SK-N-SH (cell line): ENCODE data around the gene TBX2. TPM values are rescaled to one million over a fixed set of nuclear protein-coding genes. Genes with fewer than 3 reads are reported as not detected.

Experiments
- CTCF ChIA-PET: fragments of 300-600, 350-600 bp; formaldehyde crosslinking; extraction: SDS; loops from one replicate; lab custom pipeline; 2021; lab: Yijun Ruan, JAX
- POLR2A ChIA-PET: fragments of 350-600 bp; sonication (Branson Sonifier 250); formaldehyde crosslinking; extraction: SDS; loops from one replicate; lab custom pipeline; 2020; ENCODE audit warnings: antibody characterized with exemption, inconsistent platforms; lab: Yijun Ruan, JAX
- DNase-seq: peaks from one replicate; pipeline ENCODE4 v3.0.0; 2012
- H2AFZ ChIP-seq: fragments of 200-600 bp; sonication (generic); 2 replicates; pipeline ENCODE4 v1.8.1; 2016; ENCODE audit warnings: antibody characterized with exemption, mild to moderate bottlenecking, low read depth
- H3F3A ChIP-seq: fragments of 200-600 bp; sonication (generic); replicated peaks from 2 replicates; pipeline ENCODE3; 2016; ENCODE audit warnings: antibody characterized with exemption, mild to moderate bottlenecking; ENCODE audit not compliant: insufficient read depth
- H3K27ac ChIP-seq, 2 experiments: fragments of 200-500 bp in 1 of 2; fragments of 200-600 bp in 1 of 2; sonication (Bioruptor generic) in 1 of 2; sonication (generic), shearing (Covaris generic) in 1 of 2; 2 replicates each; pipeline versions ENCODE4 v1.5.1 to v1.6.1; 2014 to 2016; ENCODE audit warnings: low read depth in 2 of 2, inconsistent platforms in 1 of 2, low read length in 1 of 2, mild to moderate bottlenecking in 1 of 2, mixed read lengths in 1 of 2
- H3K27me3 ChIP-seq: fragments of 200-600 bp; sonication (generic), shearing (Covaris generic); 2 replicates; pipeline ENCODE4 v1.6.1; 2016; ENCODE audit warnings: mixed run types; ENCODE audit not compliant: insufficient read depth
- H3K36me3 ChIP-seq, 2 experiments: fragments of 200-500 bp in 1 of 2; fragments of 200-600 bp in 1 of 2; sonication (Bioruptor generic) in 1 of 2; sonication (generic) in 1 of 2; replicated peaks in 1 of 2; 2 replicates each; pipeline versions ENCODE3 to v1.5.1; 2014 to 2016; ENCODE audit warnings: low read length in 1 of 2, mild to moderate bottlenecking in 1 of 2; ENCODE audit not compliant: insufficient read depth in 2 of 2, control insufficient read depth in 1 of 2
- H3K4me1 ChIP-seq, 2 experiments: fragments of 200-500 bp in 1 of 2; fragments of 200-600 bp in 1 of 2; sonication (Bioruptor generic) in 1 of 2; sonication (generic), shearing (Covaris generic) in 1 of 2; 2 replicates each; pipeline versions ENCODE4 v1.5.1 to v1.6.1; 2014 to 2016; ENCODE audit warnings: low read depth in 1 of 2, low read length in 1 of 2, mixed run types in 1 of 2; ENCODE audit not compliant: insufficient read depth in 2 of 2, control insufficient read depth in 1 of 2
- H3K4me2 ChIP-seq: fragments of 200-600 bp; sonication (generic), shearing (Covaris generic); 2 replicates; pipeline ENCODE4 v1.6.1; 2017; ENCODE audit warnings: mixed run types
- H3K4me3 ChIP-seq, 2 experiments: fragments of 200-500 bp in 1 of 2; fragments of 200-600 bp in 1 of 2; sonication (Bioruptor generic) in 1 of 2; sonication (generic), shearing (Covaris generic) in 1 of 2; 2 replicates each; pipeline versions ENCODE4 v1.5.1 to v1.8.1; 2014 to 2016; ENCODE audit warnings: low read depth in 2 of 2, inconsistent platforms in 1 of 2, low read length in 1 of 2, mild to moderate bottlenecking in 1 of 2, mixed read lengths in 1 of 2, moderate library complexity in 1 of 2
- H3K79me2 ChIP-seq: fragments of 200-600 bp; sonication (generic); 2 replicates; pipeline ENCODE4 v1.8.1; 2017; ENCODE audit warnings: mild to moderate bottlenecking; ENCODE audit not compliant: insufficient read depth
- H3K9ac ChIP-seq: fragments of 200-600 bp; sonication (generic); 2 replicates; pipeline ENCODE4 v1.6.1; 2017; ENCODE audit warnings: mixed run types
- H3K9me2 ChIP-seq: fragments of 200-600 bp; sonication (generic); 2 replicates; pipeline ENCODE4 v1.6.1; 2017; ENCODE audit warnings: mixed run types
- H3K9me3 ChIP-seq: fragments of 200-600 bp; sonication (generic); 2 replicates; pipeline ENCODE4 v1.6.1; 2017; ENCODE audit warnings: mixed run types, mild to moderate bottlenecking, moderate library complexity
- H4K20me1 ChIP-seq: fragments of 200-600 bp; sonication (generic); 2 replicates; pipeline ENCODE4 v1.6.1; 2017; ENCODE audit warnings: mild to moderate bottlenecking, mixed run types; ENCODE audit not compliant: insufficient read depth
- CTCF ChIP-seq: fragments of 200-600 bp; sonication (generic); IDR thresholded peaks from 2 replicates; pipeline ENCODE4 v1.6.1; 2017; ENCODE audit warnings: antibody characterized with exemption, mild to moderate bottlenecking, moderate library complexity
- ELF1 ChIP-seq: IDR thresholded peaks from 2 replicates; pipeline ENCODE4 v1.4.0; 2012
- EP300 ChIP-seq, 2 experiments: IDR thresholded peaks; 2 replicates each; pipeline versions ENCODE4 v1.4.0 to v1.6.1; 2012; ENCODE audit warnings: borderline replicate concordance in 1 of 2, low read depth in 1 of 2, low read length in 1 of 2
- EZH2phosphoT487 ChIP-seq: fragments of 200-600 bp; sonication (generic); IDR thresholded peaks from 2 replicates; pipeline ENCODE4 v1.6.1; 2017; ENCODE audit warnings: low read depth, mixed run types, mild to moderate bottlenecking, antibody characterized with exemption, moderate library complexity, borderline replicate concordance
- FOSL2 ChIP-seq: IDR thresholded peaks from 2 replicates; pipeline ENCODE4 v1.4.0; 2012; ENCODE audit warnings: low read depth, mild to moderate bottlenecking, moderate library complexity, borderline replicate concordance
- FOXM1 ChIP-seq: IDR thresholded peaks from 2 replicates; pipeline ENCODE4 v1.4.0; 2012; ENCODE audit warnings: low read depth, mild to moderate bottlenecking
- GABPA ChIP-seq: IDR thresholded peaks from 2 replicates; pipeline ENCODE4 v1.4.0; 2012; ENCODE audit warnings: low read depth, mild to moderate bottlenecking
- MAX ChIP-seq: IDR thresholded peaks from 2 replicates; pipeline ENCODE4 v1.4.0; 2012; ENCODE audit warnings: low read depth
- MXI1 ChIP-seq: IDR thresholded peaks from 2 replicates; pipeline ENCODE4 v1.6.1; 2012; ENCODE audit warnings: mild to moderate bottlenecking, low read depth, low read length, improper control_type of control experiment
- NFIC ChIP-seq: IDR thresholded peaks from 2 replicates; pipeline ENCODE4 v1.4.0; 2012; ENCODE audit warnings: borderline replicate concordance
- POLR2AphosphoS5 ChIP-seq: IDR thresholded peaks from 2 replicates; pipeline ENCODE4 v1.6.1; 2012; ENCODE audit warnings: low read depth, low read length
- RAD21 ChIP-seq: IDR thresholded peaks from 2 replicates; pipeline ENCODE4 v1.6.1; 2012; ENCODE audit warnings: mild to moderate bottlenecking, low read length
- RXRA ChIP-seq: IDR thresholded peaks from 2 replicates; pipeline ENCODE4 v1.4.0; 2012; ENCODE audit warnings: low read depth, mild to moderate bottlenecking, borderline replicate concordance
- SIN3A ChIP-seq: IDR thresholded peaks from 2 replicates; pipeline ENCODE4 v1.6.1; 2012; ENCODE audit warnings: low read depth, mild to moderate bottlenecking, low read length, moderate library complexity, borderline replicate concordance
- SMC3 ChIP-seq: IDR thresholded peaks from 2 replicates; pipeline ENCODE4 v1.6.1; 2012; ENCODE audit warnings: low read depth, low read length, improper control_type of control experiment
- TAF1 ChIP-seq: IDR thresholded peaks from 2 replicates; pipeline ENCODE4 v1.6.1; 2012; ENCODE audit warnings: low read depth, mild to moderate bottlenecking, low read length, moderate library complexity, borderline replicate concordance
- TEAD4 ChIP-seq: IDR thresholded peaks from 2 replicates; pipeline ENCODE4 v1.4.0; 2012; ENCODE audit warnings: mild to moderate bottlenecking, borderline replicate concordance; ENCODE audit not compliant: insufficient read depth
- USF2 ChIP-seq: fragments of 150-350 bp; IDR thresholded peaks from 2 replicates; pipeline ENCODE4 v1.6.1; 2017; ENCODE audit warnings: antibody characterized with exemption, low read length, low read depth, borderline replicate concordance
- ZBTB33 ChIP-seq: IDR thresholded peaks from 2 replicates; pipeline ENCODE4 v1.4.0; 2012; ENCODE audit warnings: low read depth, borderline replicate concordance
- WGBS: methylation state at CpG from one replicate; pipeline ENCODE4 v1.1.6; 2017; ENCODE audit warnings: low lambda C conversion rate; 5-methylcytosine and 5-hydroxymethylcytosine counted together
- polyA plus RNA-seq, 3 experiments: library from polyadenylated mRNA; depleted of rRNA; stranded (reverse); fragments of >200 nt; gene quantifications; 2 replicates each; pipeline ENCODE4 v1.2.3, GENCODE V29; 2012

Gene TBX2
- polyA plus RNA-seq, 1 of the 3 experiments (the other 2 are of a cell fraction) = 57.8 TPM

GRCh38 chr17:61418449-61418848 is 18.8 kb downstream of the TBX2 start:
- Histone ChIP-seq H3K36me3 (no peaks in the 10 kb centered on the region), H3K4me1 (peaks cover 5 to 38% of the 10 kb centered on the region in 2 experiments; a peak in 2 of 4 replicates), H3K9me3 (no peaks in the 10 kb centered on the region), H3K79me2 (peaks cover 3% of the 10 kb centered on the region), H2AFZ (no peak overlapping the region), H4K20me1 (no peaks in the 10 kb centered on the region), H3K4me3 (no peak overlapping the region), H3K9me2 (no peaks in the 10 kb centered on the region), H3K4me2 (no peak overlapping the region), H3K27ac (no peak overlapping the region), H3K27me3 (no peaks in the 10 kb centered on the region), H3F3A (no peaks in the 10 kb centered on the region), H3K9ac (no peak overlapping the region)
- TF ChIP-seq CTCF (no peak), ZBTB33 (no peak), SMC3 (no peak), POLR2AphosphoS5 (no peak), RAD21 (no peak), EP300 (IDR thresholded peaks at IDR 0.05; ENCODE audit: borderline replicate concordance in 1 of 2, low read depth in 1 of 2, low read length in 1 of 2) (no peak)
- DNase-seq = no peak
- 98% methylated on average over 2 of the region's 2 CpGs for WGBS
- CTCF ChIA-PET = interaction anchor here (0.6 to 16.4 kb wide), 10 partner anchors 55 to 691 kb away, joined by 3 to 318 read pairs (median 9); no protein-coding TSS in a partner anchor
- POLR2A ChIA-PET = no interaction called here

GRCh38 chr17:61419496-61420046 is 19.9 kb downstream of the TBX2 start:
- no peaks in the 10 kb centered on the region for H3F3A ChIP-seq
- WGBS = 77% methylated on average over 6 of the region's 8 CpGs
- ChIA-PET POLR2A (interaction anchor here (0.6 kb wide), 1 partner anchor 384 kb away, joined by 4 read pairs; no protein-coding TSS in a partner anchor), CTCF (interaction anchor here (1.1 to 16.4 kb wide), 6 partner anchors 9 to 166 kb away, joined by 3 to 318 read pairs (median 8); no protein-coding TSS in a partner anchor)
- no peak overlapping the region for H3K4me2 ChIP-seq
- H3K27ac ChIP-seq = no peak overlapping the region
- no peak overlapping the region for H2AFZ ChIP-seq
- H3K9me2 ChIP-seq = no peaks in the 10 kb centered on the region
- H3K79me2 ChIP-seq = no peaks in the 10 kb centered on the region
- no peak overlapping the region for H3K9ac ChIP-seq
- H4K20me1 ChIP-seq = no peaks in the 10 kb centered on the region
- peaks cover 5 to 31% of the 10 kb centered on the region in 2 experiments; a peak in 1 of 4 replicates for H3K4me1 ChIP-seq
- H3K4me3 ChIP-seq = no peak overlapping the region
- DNase-seq = no peak
- no peaks in the 10 kb centered on the region for H3K36me3 ChIP-seq
- H3K27me3 ChIP-seq = no peaks in the 10 kb centered on the region
- no peaks in the 10 kb centered on the region for H3K9me3 ChIP-seq
- no peak for TF ChIP-seq TAF1
- TF ChIP-seq NFIC = no peak
- TF ChIP-seq RXRA = no peak
- TF ChIP-seq USF2 = no peak
- TF ChIP-seq ELF1 = no peak
- no peak for TF ChIP-seq FOXM1
- no peak for TF ChIP-seq TEAD4
- TF ChIP-seq EZH2phosphoT487 = no peak
- no peak for TF ChIP-seq MAX
- no peak for TF ChIP-seq FOSL2
- no peak for TF ChIP-seq POLR2AphosphoS5
- no peak for TF ChIP-seq SIN3A
- TF ChIP-seq CTCF = no peak
- no peak for TF ChIP-seq SMC3
- no peak for TF ChIP-seq MXI1
- no peak for TF ChIP-seq GABPA
